ENCODE measurements around the gene RNF19B. TPM values are rescaled to one million over a fixed set of nuclear protein-coding genes. Genes with fewer than 3 reads are reported as not detected.
"Not testable (repeated sequence)": the region's sequence is repeated elsewhere in the genome, so short reads cannot be mapped to it uniquely, and the experiment has no call there.

Gene RNF19B
- total RNA-seq, 1 donor from 2014 or later: 37.9 TPM

DNA sequence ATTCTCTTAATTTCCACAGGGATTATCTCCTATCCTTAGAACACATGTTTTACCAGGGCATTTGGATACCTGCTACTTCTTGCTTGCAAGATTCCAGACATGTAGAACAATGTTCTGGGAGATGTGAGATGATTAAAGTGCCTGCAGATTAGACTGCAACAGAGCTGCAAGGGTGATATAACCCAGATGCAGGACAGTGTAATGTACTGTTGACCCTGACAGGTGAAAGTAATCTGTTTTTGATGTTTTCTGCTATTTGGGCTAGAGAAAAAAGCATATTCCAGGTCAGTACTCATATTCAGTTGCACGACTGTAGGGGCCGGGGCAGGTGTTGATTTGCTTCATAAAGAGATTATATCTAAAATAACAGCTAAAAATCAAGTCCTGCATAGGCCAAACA lies 36.3 kb downstream of the RNF19B start:
- DNase-seq: no peak

DNA sequence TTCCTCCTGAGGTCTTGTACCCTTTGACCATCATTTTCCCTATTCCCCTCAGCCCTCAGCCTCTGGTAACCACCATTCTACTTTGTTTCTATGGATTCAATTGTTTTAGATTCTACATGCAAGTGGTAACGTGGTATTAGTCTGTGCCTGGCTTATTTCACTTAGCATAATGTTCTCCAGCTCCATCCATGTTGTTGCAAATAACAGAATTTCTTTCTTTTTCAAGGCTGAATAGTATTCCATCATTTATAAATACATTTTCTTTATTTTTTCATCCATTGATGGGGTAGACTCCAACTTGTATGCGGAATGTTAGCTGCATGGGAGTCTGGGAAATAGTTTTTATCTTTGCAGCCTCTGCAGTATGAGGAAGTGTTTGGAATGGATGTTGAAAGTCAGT lies 37.2 kb downstream of the RNF19B start:
- no peak for DNase-seq

DNA sequence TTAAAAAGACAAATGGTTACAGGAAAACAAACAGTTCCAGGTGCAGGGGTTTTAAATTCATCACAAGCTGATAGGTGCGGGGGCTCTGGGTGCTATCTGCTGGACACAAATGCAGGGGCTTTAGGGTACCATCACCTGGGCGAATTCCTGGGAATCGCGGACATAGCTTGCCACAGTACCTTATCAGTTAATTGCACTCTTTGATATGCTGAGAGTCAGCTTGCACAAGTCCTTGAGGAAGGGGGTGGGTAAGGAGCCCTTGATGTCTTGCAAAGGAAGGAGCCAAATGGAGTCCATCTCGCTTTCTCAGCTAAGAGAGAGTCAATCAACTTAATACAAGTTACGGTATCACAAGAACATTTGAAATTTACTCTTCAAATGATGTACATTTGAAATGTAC lies 38.0 kb downstream of the RNF19B start:
- DNase-seq: no peak

DNA sequence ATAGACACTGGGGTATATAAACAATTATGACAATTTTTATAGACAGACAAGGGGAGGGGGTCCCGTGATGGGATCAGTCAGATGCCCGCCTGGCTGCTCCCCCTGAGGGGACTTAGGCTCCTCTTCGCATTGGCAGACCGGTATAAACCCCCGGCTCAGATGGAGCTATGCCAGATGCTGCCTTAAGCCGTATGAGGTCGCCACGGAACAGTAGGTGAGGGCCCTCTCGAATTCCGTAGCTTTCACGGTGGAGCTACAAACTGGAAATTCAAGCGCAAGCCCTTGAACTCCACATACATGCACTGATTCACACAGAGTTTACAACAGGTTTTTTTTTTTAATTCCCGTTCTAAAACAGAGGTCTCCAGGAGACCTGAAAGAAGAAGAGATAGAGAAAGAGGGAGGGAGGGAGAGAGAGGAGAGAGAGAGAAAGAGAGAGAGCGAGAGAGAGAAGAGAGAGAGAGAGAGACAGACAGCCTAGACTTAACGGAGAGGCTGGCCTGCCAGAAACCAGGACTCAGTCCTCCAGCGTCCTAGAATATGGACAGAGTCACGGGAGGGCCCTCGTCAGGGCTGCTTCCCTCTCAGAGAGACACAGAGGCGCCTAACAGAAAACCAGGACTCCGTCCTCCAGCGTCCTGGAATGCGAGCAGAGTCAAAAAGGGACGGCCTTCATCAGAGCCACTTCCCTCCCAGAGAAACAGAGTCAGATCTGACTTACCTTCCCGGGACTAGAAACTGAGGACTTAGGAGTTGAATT lies 39.0 kb downstream of the RNF19B start:
- no peak for DNase-seq

DNA sequence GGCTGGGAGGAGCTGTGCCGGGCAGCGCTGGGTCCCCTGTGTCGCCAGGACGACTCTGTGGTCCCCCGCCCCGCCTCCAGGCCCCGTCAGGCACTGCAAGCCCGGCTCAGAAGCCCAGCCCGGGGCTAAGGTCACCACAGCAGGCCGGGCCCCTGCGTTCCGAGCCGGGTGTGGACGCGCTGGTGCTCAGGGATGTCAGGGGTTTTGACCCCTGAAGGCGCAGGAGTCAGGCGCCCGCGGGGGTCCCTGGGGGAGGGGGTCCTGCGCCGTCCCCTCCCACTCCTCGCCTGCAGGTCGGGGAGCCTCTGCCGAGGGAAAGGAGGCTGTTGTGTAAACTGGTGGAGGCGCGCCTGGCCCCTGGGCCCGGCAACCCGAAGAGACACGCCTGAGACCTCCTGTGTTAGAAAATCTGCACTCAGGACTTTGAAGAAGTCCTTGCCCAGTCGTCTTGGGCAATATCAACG lies 39.7 kb downstream of the RNF19B start:
- DNase-seq: no peak

DNA sequence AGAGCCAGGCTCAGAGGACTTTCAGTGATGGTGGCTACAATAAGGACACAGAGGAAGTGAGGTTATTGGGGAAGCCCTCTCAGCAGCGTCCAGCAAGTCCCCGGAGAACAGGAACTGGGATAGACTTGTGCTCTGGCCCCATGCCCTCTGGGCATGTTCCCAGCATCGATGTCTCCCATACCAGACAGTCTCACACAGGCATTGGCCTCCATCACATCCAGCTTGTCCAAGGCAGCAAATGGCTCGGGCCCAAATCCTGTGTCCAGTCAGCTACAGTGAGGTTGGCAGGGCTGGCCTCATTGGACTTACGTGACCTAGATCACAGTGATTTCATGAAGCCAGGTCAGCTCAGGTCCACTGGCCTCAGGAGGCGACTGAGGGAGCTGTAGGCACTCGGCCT lies 43.8 kb downstream of the RNF19B start:
- DNase-seq: no peak

DNA sequence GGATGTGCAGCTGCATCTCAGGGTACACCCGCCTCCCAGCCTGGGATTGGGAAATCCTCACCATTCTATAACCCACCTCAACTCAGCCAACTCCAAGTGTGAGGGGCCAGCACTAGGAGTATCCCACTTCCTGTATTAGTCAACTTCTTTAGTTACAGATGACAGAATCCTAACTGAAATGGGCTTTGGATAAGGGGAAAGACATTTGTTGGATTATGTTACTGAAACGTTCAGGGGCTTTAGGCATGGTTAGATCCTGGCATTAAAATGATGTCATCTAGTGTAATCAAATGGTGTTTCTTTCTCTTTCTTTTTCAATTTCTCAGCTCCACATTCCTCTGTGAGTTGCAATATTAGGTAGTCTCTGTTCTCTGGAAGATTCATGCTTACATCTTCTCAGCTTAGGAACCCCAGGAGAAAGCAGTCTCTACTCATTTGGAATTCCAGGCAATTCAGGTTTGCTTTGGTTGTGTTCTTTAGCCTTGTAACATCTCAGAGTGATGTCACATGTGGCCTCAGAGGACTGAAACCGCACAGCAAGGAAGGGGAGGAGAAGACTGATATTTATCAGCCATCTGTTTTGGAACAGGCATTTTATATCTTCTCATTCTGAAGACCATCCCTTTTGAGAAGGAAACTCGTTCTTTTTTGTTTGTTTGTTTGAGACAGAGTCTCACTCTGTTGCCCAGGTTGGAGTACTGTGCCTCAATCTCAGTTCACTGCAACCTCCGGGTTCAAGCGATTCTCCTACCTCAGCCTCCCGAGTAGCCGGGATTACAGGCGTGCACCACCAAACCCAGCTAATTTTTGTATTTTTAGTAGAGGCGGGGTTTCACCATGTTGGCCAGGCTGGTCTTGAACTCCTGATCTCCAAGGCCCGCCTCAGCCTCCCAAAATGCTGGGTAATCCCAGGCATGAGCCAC lies 44.5 kb downstream of the RNF19B start:
- DNase-seq: no peak

DNA sequence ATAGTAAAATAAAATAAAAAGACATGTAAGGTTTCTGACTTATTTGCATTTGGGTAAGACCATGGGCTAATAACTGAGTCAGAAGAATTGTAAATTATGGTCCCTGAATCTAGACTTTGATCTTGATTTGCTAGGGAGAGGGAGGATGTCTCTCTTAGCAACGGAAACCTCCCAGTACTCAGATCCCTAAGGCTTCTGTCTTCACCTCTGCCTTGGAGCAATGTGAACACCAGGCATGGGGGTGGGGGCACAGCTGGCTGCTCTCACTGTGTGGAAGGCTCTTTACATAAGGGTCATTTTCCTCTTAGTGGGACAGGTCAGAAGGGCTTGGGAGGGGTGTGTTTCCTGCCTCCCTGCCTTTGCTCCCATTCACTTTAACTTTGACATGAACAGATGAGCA lies 46.4 kb downstream of the RNF19B start:
- DNase-seq: no peak

DNA sequence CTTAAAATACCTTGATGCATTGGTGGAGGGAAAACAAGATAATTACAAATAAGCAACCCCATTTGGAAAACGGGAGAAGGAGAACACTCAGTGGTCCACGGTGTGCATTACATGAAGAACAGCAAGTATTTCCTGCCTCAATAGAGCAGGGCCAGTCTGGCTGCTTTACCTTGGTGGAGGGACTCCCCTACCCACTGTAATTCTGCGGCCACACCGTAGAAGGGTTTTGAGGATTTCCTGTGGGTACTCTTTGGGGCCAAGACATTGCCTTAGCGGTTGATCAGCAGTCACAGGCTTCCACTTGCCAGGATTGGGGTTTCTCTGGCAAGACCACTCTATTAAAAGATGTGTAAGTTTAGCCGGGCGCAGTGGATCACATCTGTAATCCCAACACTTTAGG lies 47.1 kb downstream of the RNF19B start:
- DNase-seq: no peak

DNA sequence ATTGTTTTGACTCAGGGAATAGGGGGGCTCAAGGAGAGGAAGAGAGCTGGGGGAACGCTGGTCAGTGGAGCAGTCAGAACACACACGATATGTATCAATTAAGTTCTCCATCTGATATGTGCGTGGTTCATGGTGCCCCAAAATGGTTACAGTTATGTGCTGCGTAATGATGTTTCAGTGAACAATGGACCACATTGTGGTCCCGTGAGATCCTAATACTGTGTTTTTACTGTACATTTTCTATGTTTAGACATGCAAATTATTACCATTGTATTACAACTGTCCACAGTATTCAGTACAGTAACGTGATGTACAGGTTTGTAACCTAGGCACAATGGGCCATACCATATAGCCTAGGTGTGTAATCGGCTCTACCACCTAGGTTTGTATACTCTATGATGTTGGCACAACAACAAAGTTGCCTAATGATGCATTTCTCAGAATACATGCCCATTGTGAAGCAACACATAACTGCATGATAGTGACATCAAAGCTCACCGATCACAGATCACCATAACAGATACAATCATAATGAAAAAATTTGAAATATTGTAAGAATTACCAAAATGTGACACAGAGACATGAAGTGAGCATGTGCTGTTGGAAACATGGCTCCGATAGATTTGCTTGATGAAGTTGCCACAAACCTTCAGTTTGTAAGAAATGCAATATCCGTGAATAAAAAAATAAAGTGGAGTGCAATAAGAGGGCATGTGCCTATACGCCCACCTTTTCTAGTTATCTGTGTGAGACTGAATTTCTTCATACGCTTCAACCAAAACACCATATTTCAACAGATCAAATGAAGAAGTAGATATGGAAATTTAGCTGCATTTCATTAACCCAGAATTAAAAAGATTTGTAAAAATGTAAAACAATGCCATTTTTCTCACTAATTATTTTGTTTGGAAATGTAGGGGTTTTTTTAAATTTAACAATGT lies 48.6 kb downstream of the RNF19B start:
- no peak for DNase-seq

DNA sequence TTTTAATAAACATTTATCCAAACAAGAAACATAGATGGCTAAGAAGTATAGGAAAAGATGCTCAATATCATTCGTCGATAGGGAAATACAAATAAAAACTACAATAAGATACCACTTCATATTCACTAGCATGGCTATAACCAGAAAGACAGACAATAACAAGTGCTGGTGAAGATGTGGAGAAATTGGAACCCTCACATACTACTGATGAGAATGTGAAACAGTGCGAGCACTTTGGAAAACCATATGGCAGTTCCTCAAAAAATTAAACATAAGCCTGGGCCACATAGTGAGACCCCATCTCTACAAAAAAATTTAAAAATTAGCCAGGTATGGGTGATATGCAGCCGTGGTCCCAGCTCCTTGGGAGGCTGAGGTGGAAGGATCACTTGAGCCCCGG lies 54.3 kb downstream of the RNF19B start:
- DNase-seq: no peak

DNA sequence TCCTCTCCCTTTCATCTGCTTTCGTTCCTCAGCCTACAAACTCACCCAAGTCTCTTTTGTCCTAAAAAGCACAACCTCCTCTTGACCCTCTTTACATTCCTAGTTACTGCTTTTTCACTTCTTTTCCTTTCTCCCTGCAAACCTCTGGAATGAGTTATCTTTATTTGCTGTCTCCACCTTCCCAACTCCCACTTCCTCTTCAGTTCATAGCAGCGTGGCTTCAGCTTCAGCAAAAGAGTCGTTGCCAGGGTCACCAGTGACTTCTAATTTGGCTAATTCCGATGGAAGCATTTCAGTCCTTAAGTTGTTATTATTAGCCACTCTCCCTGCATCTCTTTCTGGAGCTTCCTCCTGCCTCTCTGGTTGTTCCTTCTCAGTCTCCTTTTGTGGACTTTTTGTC lies 57.2 kb downstream of the RNF19B start:
- no peak for DNase-seq

DNA sequence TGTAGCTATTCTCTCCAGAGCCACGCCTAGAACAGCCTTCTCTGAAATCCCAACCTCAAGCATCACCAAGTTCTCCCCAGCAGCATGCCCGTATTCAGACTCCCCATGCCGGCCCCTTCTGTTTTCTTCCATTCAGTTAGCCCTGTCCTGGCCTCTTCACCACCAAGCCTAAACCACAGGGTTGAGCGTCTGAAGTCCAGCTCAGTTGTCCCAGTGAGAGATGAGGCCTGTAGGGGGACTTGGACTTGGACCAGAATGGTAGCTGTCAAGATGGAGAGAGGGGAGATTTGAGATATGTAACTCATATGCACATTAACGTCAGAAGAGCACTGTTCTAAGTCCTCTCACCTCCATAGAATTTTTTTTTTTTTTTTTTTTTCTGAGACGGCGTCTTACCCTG lies 58.0 kb downstream of the RNF19B start:
- DNase-seq: no peak

DNA sequence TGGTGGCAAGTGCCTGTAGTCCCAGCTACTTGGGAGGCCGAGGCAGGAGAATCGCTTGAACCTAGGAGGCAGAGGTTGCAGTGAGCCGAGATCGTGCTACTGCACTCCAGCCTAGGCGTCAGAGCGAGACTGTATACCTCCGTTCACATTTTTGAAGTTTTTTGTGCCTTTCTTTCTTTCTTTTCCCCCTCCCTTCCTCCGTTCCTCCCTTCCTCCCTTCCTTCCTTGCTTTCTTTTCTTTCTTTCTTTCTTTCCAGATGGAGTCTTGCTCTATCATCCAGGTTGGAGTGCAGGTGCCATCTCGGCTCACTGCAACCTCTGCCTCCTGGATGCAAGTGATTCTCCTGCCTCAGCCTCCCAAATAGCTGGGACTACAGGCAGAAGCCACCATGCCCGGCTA lies 59.0 kb downstream of the RNF19B start:
- DNase-seq: not testable (repeated sequence)

DNA sequence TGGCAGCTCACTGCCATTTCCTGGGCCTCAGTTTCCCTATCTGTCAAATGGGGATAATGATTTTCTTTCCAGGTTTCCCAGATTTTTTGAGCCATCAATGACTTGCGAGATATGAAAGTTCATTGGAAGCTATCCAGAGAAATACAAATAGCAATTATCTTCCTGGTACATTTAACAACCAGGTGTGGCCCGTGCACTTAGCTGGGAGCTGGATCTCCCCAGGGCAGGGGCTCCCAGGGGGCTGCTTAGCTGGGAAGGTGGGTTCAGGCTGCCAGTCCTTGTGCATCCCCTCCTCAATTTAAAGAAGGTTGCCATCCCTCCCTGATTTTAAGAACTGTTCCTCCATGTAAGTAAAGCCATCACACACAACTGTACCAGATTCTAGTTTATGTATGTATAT lies 59.8 kb downstream of the RNF19B start:
- no peak for DNase-seq

DNA sequence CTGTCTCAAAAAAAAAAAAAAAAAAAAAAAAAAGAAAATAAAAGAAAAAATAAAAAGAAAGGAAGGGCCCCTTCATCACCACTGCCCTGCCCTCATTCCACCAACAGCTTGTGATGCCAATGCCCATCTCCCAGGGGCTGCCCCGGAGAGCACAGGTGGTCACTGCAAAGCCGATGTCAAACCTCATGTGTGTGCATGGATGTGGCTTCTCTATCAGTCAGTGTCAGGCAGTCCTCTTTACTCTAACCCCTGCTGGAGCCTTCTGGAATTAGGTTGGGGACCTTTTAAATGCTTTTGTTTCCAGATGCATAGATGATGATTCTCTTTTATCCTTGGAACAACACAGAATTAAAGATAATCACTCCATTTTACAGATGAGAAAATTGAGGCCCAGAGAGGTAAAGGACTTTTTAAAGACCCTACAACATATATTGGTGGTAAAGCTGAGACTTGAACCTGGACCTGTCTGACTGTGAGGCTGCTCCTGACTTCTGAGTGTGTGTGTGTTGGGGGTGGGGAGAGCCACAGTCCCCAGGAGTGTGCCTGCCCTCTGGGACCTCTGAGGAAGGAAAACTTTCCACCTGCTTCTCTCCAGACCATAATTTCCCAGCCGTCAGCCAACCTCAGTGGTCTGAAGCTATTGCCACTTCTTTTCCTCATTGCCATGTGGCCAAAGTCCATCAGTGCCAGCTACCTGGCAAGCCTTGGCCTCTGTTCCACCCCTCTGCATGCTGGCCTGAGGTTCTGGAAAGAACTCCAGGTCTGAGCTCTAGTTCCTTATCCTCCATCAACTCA lies 60.4 kb downstream of the RNF19B start:
- DNase-seq: no peak

DNA sequence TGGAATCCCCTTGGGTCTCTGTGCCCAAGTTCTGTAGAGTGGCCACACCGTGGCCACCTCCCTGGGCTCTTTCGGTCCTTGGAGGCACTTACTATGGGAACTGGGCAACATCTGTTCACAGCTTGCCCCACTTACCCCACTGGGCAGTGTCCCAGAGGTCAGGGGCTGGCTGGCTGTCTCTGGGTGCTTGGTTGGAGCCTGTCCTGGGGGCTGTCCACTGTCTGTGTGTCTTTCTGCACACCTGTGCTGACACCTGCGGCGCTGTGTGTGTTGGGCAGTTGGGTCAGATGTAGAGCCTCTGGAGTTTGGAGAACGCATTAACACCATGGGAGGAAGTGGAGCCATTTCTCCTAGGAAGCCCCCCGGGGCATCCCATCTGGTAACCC lies 62.1 kb downstream of the RNF19B start:
- no peak for DNase-seq

DNA sequence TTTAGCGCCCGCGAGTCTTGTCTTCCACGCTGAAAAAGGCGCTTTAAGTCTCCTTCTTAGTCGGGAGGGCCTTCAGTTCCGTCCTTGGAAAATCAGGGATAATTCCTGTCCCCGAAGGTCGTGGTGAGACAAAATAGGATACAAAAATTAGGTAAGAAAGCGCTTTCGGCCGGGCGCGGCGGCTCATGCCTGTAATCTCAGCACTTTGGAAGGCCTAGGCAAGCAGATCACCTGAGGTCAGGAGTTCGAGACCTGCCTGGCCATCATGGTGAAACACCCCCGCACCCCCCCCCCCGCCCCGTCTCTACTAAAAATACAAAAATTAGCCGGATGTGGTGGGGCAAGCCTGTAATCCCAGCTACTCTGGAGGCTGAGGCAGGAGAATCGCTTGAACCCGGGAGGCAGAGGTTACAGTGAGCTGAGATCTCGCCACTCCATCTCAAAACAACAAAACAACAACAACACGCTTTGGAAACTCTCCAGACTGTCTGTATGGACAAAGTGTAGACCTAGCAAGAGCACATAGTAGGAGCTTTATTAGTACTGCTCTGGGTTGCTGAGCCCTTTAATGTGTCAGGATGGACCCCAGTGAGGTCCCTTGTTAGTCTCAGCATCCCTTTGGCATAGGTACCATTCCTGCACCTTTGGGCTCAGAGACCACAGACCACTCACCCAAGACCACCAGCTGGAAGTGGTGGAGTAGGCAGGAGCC lies 62.6 kb downstream of the RNF19B start:
- no peak for DNase-seq

DNA sequence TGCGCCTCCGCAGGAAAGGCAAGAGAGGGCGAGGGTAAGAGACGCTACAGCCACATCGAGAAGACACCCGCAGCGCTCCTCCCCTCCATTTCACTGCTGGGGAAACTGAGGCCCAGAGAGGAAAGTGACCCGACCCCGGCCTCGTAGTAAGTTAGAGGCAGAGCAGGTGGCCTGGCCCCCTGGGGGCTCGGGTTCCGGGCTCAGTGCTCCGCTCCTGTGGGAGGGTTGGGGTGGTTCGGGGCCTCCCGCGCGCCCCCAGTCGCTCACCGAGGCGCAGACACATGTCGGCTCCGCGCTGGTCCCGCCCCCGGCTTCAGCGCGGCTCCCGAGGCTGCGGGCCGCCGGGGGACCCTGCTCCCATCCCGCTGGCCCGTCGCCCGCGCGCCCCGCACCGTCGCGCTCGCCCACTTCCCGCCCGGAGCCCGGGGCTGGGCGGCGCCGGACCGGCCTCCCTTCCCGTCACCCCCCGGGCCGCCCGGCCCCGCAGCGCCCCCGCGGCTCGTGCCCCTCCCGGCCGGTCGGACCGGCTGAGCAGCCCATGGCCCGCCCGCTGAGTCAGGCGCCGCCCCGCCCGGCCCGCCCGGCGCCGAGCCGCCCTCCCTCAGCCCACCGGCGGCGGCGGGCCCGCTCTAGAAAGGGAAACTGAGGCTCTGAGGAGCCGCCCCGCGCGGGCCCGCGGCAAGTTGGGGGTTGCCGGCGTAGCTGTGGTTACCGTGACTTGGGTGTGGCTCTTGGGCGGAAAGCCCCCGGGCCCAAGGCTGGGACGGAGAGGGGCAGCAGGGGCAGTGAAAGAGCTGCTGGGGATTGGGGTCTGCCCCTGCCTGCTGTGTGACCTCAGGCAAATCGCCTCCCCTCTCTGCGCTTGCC lies 63.4 kb downstream of the RNF19B start, which contains the start of gene TMEM54:
TSS of gene TMEM54 (minus strand) at position 434 of the 867 bp plus-strand sequence. CDS start at position 283, 151 bp downstream.
- no peak for DNase-seq
